HUDEP-2 (cell line): ENCODE results near the gene MYO16.
A peak's percentile ranks its signal among the peaks of the same experiment; 100 is the strongest.

Experiments
- DNase-seq, 76 experiments: peaks; one replicate each; lab custom pipeline; 2025; ENCODE audit not compliant: unreplicated experiment in 76 of 76; lab: John Stamatoyannopoulos, UW

The MYO16 gene

GRCh38 chr13:109144693-109145437, 515.5 kb downstream of the MYO16 start:
- no peak for DNase-seq

- DNase-seq: peak in 2 of 76 experiments; percentile 1
These were observed 516.2 kb downstream of the MYO16 start for GRCh38 chr13:109145631-109146030.

GRCh38 chr13:109146393-109146792, 517.0 kb downstream of the MYO16 start:
- DNase-seq: no peak

GRCh38 chr13:109146912-109147647, 517.7 kb downstream of the MYO16 start:
- DNase-seq: no peak

- DNase-seq: no peak
These were observed 518.8 kb downstream of the MYO16 start for GRCh38 chr13:109148243-109148642.

GRCh38 chr13:109150696-109151095, 521.3 kb downstream of the MYO16 start:
- no peak for DNase-seq

- no peak for DNase-seq
These were observed 521.8 kb downstream of the MYO16 start for GRCh38 chr13:109151255-109151654.

GRCh38 chr13:109151696-109152095, 522.3 kb downstream of the MYO16 start:
- DNase-seq: no peak

- no peak for DNase-seq
These were observed 523.0 kb downstream of the MYO16 start for GRCh38 chr13:109152311-109152820.

- DNase-seq: no peak
These were observed 523.5 kb downstream of the MYO16 start for GRCh38 chr13:109152941-109153340.

GRCh38 chr13:109154146-109154545, 524.7 kb downstream of the MYO16 start:
- DNase-seq: no peak

GRCh38 chr13:109154546-109154945, 525.1 kb downstream of the MYO16 start:
- DNase-seq: no peak

GRCh38 chr13:109154966-109155761, 525.8 kb downstream of the MYO16 start:
- DNase-seq: no peak

GRCh38 chr13:109156181-109156935, 526.9 kb downstream of the MYO16 start:
- DNase-seq: no peak

- DNase-seq: no peak
These were observed 527.9 kb downstream of the MYO16 start for GRCh38 chr13:109157275-109157674.

GRCh38 chr13:109158383-109158782, 529.0 kb downstream of the MYO16 start:
- no peak for DNase-seq

- no peak for DNase-seq
These were observed 530.4 kb downstream of the MYO16 start for GRCh38 chr13:109159650-109160309.

GRCh38 chr13:109160357-109160756, 530.9 kb downstream of the MYO16 start:
- no peak for DNase-seq

GRCh38 chr13:109160887-109161669, 531.7 kb downstream of the MYO16 start:
- no peak for DNase-seq
